ENCODE measurements around the gene PCDH9. TPM values are rescaled to one million over a fixed set of nuclear protein-coding genes. Genes with fewer than 3 reads are reported as not detected.

PCDH9 gene
- total and polyA plus RNA-seq, 2 of the 13 experiments (the other 11 are each of a cell fraction or from before 2014, with no cell fraction given), result 0.09 TPM; not detected in 1

GRCh38 chr13:67200605-67201004 is 29.5 kb downstream of the PCDH9 start (continued):
- no peak for TF ChIP-seq ZBTB40 (IDR thresholded peaks at IDR 0.05)
- TF ChIP-seq ZBTB40 (CRISPR knock-in tag; IDR thresholded peaks at IDR 0.05), result no peak
- TF ChIP-seq ZNF816 (CRISPR knock-in tag; IDR thresholded peaks at IDR 0.05; ENCODE audit: borderline replicate concordance), result no peak

GRCh38 chr13:67200183-67200582 is 30.0 kb downstream of the PCDH9 start:
- no peaks in the 10 kb centered on the region for H3K9me3 ChIP-seq (ENCODE audit: low read length)
- no peaks in the 10 kb centered on the region for H3K4me1 ChIP-seq (ENCODE audit: insufficient read depth, low read length)
- DNase-seq (ENCODE audit: low spot score) (no peak), ATAC-seq (no peak), FAIRE-seq (no peak)
- in situ Hi-C loops (cut with HindIII; ENCODE audit: extremely low pct_ligation_motif_present, low pct_unique_long_range_greater_than_20kb) (no loop called here), intact Hi-C loops (cut with micrococcal nuclease; ENCODE audit: unreplicated experiment) (no loop called here)
- BruUV-seq (replicated peaks), result no TSS peak
- H3K27ac ChIP-seq (ENCODE audit: extremely low read length, insufficient read depth, low read length), result no peak overlapping the region
- no peak for TF ChIP-seq MEIS2 (CRISPR knock-in tag; IDR thresholded peaks at IDR 0.05)
- TF ChIP-seq KLF9 (CRISPR knock-in tag; IDR thresholded peaks at IDR 0.05; ENCODE audit: low read depth), result no peak
- TF ChIP-seq RCOR2 (CRISPR knock-in tag; IDR thresholded peaks at IDR 0.05), result no peak
- no peak for TF ChIP-seq SP140L (CRISPR knock-in tag; IDR thresholded peaks at IDR 0.05; ENCODE audit: borderline replicate concordance)
- TF ChIP-seq RFXAP (CRISPR knock-in tag; IDR thresholded peaks at IDR 0.05; ENCODE audit: borderline replicate concordance), result no peak
- TF ChIP-seq ZNF558 (CRISPR knock-in tag; IDR thresholded peaks at IDR 0.05; ENCODE audit: borderline replicate concordance), result no peak
- no peak for TF ChIP-seq MLXIP (CRISPR knock-in tag; IDR thresholded peaks at IDR 0.05; ENCODE audit: borderline replicate concordance)
- TF ChIP-seq ZNF263 (CRISPR knock-in tag; IDR thresholded peaks at IDR 0.05), result no peak
- TF ChIP-seq KAT2B (IDR thresholded peaks at IDR 0.05; ENCODE audit: borderline replicate concordance, low read depth, low read length), result no peak
- TF ChIP-seq PRPF4 (IDR thresholded peaks at IDR 0.05; ENCODE audit: low read depth, low read length, poor library complexity, severe bottlenecking), result no peak
- H3K4me2 ChIP-seq (ENCODE audit: low read depth, low read length), result no peak overlapping the region
- POLR2A ChIA-PET, result no interaction called here
- no peak overlapping the region for H3K4me3 ChIP-seq (replicated peaks in 1 of 3; ENCODE audit: insufficient read depth in 1 of 3, low read depth in 2 of 3, low read length in 3 of 3)
- H4K20me1 ChIP-seq (ENCODE audit: insufficient read depth, low read length), result no peaks in the 10 kb centered on the region
- no peak overlapping the region for H3K9ac ChIP-seq (ENCODE audit: insufficient read depth, low read depth, low read length)
- H3K27me3 ChIP-seq (ENCODE audit: control insufficient read depth in 1 of 2, insufficient read depth in 2 of 2, low read length in 2 of 2), result no peaks in the 10 kb centered on the region; a peak in 1 of 5 replicates
- no peak overlapping the region for H2AFZ ChIP-seq (ENCODE audit: low read length)
- no peaks in the 10 kb centered on the region for H3K36me3 ChIP-seq (replicated peaks in 1 of 2; ENCODE audit: control insufficient read depth in 1 of 2, insufficient read depth in 2 of 2, low read length in 2 of 2)
- CTCF ChIA-PET (ENCODE audit: low intra/inter-chr PET ratio, low total read pairs), result no interaction called here
- no peaks in the 10 kb centered on the region for H3K79me2 ChIP-seq (ENCODE audit: insufficient read depth, low read length)
